HG03025 (cell line): ENCODE data around the gene ING4.

Experiments
- ATAC-seq: cut with Tn5 transposase; IDR thresholded peaks from one replicate; pipeline ENCODE4 v1.9.1; 2021; ENCODE audit warnings: mild to moderate bottlenecking, moderate library complexity; ENCODE audit not compliant: unreplicated experiment, low FRiP score

The ING4 gene

DNA sequence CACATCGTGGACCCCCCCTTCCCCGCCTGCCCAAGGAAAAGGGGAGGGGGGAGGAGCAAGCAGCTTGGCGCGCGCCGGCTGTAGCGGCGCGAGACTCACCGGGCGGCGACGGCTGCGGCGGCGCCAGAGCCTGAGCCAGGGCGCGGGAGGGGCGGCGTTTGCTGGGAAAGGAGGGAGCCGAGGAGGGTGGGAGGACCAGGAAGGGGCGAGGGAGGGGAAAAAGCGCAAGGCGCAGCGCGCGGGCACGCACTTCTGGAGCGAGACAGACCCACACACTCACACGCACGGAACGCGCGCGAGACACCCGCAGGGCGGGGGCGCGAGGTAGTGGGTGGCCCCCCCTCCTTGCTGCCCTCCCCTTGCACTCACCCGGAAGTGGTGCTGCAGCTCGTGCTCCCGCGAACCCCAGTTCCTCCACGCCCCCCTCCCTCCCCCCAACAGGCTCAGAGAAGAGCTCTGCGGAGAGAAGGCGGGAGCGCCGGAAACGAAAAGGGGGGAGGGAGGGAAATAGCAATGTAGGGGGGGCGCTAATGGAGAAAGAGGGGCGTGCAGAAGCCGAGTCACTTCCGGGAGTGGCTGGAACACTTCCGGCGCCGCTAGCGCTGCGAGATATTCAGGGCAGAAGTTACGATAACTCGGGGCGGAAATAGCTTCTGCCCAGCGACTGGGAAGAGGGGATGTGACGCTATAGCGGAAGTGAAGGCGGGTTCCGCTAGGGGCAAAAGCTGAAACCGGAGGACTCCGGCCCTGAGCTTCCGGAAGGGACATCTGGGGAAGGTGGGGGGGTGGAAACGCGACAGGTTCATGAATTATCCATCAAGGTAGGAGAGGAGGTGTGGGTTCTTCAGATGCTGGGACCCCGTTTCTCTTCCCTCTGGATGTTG lies 26.3 kb upstream of the ING4 start, which contains the start of gene ZNF384:
TSS of gene ZNF384 (minus strand) at position 377 of the 884 bp plus-strand sequence. CDS start 9,855 bp downstream, outside the sequence.
- peak; percentile 88 for ATAC-seq

DNA sequence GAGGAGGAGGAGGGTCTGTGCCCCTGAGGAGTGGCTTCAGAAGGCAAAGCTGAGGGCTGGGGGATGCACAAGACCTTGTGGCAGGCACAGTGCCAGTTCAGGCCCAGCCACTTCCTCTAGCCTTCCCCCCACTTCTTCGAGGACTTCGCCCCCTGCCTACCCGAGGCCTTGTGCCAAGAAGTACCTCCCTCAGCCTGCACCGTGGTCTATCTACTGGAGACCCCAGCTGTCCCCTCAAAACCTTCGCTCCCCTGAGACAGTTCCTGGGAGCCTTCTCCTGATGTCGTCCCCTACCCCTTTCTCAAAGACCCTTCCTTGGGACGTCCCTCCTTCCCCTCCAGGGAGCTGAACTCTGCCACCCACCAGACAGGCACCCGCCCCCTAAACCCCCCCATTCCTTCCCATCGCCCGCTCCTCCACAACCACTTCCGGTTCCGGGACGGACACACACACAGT lies 25.7 kb upstream of the ING4 start:
- peak; percentile 1 for ATAC-seq

DNA sequence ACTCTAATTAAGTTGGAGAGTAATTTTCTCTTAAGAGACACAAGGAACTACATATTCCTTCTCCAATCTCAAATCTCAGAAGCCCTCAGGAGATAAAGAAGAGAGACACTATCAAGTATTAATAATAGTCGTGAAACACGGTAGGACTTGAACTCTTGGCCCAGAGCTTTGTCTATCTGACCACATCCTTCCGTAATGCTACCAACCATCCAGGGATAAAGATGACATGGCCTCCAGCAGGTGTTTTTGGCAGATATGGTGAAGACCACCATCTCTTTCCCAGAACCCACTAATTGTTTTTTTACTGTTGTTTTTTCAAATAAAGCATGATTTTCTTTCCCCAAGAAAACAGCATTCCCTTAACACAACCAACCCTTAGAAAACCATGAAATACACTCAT lies 22.9 kb upstream of the ING4 start:
- ATAC-seq: no peak

DNA sequence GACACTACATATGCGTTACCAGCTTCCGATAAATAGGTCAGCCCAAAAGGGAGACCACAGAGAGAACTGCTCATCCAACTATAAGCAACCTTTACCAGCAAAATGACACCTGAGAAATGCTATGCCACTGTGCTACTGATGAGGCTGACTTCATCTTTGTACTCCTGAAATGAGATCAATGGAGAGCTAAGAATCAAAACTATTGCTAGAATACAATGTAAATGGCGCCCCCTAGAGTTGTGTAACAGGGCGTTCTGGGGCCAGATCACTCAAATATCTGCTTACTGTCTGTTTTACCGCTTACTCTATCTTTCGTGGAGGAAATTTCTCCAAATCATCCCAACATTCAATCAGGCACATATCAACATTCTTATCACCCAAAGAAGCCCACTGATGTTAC lies 21.7 kb upstream of the ING4 start:
- no peak for ATAC-seq

DNA sequence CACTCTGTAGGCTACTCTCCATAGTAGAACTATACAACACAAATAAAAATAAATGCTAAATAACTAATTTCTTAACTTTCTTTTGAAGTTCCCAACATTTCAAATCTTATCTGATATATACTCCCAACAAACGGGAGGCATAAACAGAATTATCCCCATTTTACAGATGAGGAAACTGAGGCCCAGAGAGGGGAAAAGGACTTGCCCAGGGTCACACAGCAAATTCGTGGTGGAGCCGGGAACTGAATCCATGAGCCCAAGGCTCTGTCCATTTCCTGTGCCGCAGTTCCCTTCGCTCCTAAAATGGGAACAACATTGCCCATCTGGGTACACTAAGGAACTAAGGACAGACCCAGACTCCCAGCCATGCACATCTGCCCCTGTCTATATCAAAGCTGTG lies 14.0 kb upstream of the ING4 start:
- ATAC-seq: no peak

DNA sequence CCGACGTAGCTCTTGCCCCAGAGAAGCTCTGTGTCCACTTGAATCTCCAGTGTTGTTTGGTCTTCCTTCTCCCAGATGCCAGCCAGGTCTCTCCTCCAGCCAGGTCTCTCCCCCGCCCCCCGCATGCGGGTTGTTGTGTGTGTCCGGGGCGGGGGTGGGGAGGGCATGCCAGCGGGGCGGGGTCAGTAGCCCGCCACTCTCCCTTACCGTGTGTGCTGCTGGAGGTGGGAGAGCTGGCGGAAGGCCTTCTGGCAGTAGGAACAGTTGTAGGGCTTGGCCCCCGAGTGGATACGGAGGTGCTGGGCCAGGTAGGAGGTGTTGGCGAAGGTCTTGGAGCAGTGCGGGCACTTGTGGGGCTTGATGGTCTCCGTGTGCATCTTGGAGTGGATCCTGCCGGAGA lies 9.2 kb upstream of the ING4 start:
- ATAC-seq: no peak

DNA sequence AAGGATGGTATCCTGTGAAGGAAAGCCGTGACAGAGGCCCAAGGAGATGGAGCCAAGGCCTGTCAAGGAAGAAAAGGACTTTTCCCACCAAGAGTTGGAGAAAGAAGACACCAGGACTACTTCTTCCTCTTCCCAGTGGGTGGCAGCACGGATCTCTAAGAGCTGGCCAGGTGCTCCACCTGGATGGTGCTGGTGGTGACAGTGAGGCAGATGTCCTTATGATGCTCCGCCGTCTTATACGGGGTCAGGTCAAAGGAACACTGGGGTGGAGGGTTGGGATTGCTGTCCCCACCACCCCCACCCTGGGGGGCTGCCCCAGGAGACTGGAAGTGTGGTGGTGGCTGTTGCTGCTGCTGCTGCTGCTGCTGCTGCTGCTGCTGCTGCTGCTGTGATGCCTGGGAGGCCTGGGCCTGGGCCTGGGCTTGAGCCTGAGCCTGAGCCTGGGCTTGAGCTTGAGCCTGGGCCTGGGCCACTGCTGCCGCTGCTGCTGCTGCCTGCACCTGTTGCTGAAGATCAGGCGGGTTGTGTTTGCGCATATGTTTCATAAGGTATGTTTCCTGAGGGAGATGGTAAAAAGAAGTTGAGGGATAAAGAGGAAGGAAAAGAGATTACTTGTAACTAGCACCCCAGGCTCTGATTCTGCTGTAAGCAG lies 4.8 kb upstream of the ING4 start:
- ATAC-seq: no peak

DNA sequence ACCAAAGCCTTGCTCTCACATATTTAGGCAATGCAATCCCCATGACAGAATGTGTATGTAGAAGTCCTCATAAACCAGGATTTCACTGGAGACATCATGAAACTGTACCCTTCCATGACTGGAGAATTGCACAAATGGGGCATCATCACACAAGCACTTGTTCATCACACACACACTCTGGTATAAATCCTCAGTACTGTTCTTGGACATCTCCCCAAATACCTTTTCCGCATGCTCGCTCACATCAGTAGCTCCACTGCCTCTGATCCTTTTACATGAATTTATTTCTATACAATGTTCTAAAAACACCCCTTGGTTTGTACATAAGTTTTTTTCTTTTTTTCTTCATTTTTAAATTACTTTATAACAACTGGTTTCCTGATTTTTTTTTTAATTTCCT lies 3.3 kb upstream of the ING4 start:
- no peak for ATAC-seq

DNA sequence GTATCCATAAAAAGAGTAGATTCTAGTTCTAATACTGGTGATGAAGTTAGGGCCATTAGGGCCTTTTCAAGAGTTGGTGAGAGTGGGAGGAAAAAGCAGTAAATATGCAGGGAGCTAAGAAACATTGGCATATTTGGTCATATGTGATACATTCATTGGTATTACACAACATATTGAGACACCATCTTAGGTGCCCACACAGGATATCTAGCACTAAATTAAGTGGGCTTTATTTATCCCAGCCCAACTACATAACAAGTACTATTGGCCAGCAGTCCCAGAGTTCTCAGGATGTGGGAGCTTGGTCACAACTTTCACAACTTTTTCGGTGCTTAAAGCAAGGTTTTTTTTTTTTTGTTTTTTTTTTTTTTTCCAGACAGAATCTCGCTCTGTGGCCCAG lies 2.0 kb upstream of the ING4 start:
- ATAC-seq: no peak

DNA sequence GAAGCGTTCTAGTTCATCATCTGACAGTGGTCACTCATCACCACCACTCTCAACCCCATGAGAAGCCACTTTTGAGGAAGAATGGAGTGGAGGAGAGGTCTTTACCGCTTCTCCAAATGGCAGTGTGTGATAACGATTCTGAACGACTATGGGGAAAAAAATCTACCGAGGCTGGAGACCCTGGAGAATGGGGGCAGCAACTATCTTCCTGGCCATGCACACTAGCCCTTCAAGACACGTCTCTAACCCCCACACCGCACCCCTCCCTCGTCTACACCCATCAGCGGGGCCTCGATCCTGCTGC lies 365 bp downstream of the ING4 start:
- no peak for ATAC-seq

DNA sequence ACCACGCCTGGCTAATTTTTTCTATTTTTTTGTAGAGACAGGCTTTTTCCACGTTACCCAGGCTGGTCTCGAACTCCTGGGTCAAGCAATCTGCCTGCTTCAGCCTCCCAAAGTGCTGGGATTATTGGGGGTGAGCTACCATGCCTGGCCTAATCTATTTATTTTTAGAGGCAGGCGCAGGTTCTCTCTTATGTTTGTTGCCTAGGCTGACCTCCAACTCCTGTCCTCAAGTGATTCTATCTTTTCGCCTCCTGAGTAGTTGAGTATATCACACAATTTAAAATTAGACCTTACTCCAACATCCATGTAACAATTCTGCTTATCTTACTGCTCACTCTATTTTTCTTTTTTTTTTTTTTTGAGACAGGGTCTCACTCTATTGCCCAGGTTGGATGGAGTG lies 8.9 kb downstream of the ING4 start:
- ATAC-seq: no peak

DNA sequence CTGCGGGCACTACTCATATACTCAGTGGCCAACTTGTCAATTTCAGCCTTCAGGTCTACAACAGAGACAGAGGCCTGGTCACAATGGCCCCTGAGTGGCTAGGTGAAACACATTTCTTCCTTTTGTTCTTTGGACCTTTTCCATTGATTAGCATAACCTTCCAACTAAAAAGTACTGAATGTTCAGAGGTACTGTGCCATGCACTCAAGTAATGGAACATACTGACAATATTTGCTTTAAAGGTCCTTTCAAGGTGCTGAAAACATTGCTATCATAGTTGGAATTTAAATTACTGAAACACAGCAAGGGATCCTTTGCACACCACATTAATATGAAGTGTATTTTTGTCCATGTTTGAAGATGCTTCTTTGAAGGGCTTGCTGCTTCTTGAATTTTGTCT lies 9.6 kb downstream of the ING4 start:
- ATAC-seq: no peak

DNA sequence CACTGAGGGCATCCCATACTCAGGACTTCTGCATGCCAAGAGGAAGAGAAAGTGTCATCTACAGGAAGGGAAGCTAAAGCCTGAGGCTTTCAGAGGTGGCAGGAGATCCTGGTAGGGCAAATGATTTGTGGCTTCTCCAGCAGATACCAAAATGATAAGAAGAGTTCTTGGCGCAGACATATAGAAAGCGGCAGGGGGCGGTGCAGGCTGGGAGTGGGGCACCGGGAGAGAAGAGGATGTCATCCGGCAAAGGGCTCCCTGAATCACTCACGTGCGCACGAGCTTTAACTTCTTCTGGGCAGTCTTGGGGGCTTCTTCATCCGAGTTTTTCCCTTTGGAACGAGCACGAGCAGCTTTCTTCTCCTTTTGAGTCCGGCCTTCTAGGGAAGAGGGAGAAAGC lies 10.5 kb downstream of the ING4 start:
- no peak for ATAC-seq

DNA sequence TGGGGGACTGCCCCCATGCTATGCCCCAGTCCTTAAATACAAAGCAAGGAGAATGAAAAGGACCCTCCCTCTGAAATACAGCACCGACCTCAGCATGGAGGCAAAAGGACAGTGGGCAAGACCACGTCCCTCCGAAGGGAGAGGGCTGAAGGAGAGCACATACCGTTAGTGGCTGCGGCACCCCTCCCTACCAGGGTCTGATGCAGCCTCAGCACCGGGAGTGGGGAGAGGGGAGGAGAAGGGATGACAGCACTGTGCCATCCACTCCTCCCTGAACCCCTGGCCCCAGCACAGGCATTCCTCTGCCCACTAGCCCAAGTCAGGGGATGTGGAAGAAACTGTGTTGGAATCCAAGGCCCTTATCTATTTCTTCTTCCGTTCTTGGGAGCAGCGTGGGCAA lies 12.1 kb downstream of the ING4 start:
- no peak for ATAC-seq

DNA sequence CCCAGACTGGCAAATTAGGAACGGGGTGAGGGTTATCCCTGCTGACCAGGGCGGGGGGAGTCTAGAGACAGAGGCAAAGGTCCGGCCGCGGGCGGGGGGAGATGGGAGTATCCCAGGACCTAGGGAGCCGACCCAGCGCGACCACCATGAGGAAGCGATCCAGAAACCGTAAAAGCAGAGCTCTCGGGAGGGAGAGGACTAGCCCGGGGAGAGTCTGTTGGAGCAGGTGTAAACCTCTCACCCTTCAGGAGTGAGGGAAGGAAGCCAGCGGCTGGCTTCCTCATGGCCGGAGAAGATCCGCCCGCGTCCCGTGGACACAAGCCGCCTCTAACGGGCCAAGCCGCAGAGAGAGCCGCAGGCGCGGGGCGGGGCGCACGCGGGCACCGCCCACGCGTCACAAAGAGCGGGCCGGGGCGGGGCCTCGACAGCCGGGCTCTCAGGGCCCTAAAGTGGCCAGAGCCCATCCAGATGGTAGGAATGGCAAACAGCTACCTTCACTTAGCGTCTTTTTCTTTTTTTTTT lies 15.8 kb downstream of the ING4 start, which contains the start of gene ACRBP:
TSS of gene ACRBP (minus strand) at position 350 of the 522 bp plus-strand sequence. CDS start at position 284, 66 bp downstream.
- ATAC-seq: no peak

DNA sequence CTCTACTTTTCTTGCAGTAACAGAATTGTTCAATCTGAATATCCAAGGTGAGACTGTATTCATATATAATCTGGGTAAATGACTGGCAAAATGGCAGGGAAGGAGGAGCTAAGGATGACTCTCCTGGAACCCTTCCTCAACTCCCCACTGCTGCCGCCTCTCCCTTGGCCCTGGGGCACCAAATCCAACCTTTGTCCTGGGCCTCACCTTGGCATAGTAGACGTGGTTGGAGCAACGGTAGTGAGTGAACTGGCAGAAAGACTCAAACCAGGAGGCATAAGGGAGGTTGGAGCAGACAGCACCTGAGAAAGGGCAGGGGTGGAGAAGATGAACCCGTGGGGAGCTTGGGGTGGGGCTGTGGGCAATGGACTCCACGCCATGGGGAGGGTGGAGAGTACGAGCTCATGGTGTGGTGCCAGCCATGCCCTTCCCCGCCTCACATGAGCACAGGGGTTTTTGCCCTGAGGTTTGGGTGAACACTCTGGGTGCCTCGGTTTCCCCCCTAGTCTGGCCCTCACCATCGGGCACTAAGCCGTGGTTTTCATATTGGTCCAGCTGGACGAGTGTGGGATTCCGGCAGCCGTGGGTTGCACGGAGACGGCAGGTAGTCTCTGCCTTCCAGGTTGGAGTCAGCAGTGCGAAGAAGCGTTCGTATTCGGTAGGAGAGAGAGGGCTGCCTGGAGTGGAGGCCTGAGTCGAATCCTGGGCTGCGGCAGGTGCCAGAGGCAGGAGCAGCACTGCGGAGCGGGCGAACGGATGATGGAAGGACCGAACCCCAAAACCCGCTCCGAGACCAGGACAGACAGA lies 16.4 kb downstream of the ING4 start:
- no peak for ATAC-seq

DNA sequence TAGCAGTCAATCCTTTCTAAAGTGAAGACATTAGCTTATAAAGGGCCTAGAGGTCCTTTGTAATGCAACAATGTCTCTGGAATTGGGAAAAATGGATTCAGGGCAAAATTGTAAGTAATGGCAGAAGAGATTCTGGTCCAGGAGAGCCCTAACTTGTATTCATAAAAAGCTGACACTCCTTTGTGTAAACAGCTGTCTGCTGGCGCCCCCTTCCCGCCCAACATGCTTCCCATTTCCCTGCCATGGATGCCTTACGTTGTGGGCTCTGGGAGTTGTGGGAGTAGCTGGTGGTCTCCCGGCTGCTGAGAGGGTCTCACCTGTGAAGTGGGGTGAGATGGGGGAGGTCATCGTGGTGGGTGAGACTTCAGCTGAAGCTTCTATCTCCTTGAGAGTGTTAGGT lies 18.0 kb downstream of the ING4 start:
- no peak for ATAC-seq

DNA sequence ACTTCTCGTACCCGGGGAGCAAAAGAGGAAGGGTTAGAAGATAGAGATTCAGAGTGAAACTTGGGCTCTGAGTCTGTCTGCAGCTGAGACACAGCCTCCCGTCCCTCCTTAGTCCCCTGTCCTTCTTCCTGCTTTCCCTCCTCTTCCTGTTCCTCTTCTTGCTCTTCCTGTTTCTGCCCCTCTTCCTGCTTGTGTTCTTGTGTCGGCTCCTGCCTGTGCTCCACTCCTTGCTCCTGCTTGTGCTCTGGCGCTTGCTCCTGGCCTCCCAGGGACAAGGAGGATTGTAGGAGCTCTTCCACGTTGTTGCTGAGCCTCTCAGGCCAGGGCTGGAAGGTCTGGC lies 18.7 kb downstream of the ING4 start:
- ATAC-seq: no peak

DNA sequence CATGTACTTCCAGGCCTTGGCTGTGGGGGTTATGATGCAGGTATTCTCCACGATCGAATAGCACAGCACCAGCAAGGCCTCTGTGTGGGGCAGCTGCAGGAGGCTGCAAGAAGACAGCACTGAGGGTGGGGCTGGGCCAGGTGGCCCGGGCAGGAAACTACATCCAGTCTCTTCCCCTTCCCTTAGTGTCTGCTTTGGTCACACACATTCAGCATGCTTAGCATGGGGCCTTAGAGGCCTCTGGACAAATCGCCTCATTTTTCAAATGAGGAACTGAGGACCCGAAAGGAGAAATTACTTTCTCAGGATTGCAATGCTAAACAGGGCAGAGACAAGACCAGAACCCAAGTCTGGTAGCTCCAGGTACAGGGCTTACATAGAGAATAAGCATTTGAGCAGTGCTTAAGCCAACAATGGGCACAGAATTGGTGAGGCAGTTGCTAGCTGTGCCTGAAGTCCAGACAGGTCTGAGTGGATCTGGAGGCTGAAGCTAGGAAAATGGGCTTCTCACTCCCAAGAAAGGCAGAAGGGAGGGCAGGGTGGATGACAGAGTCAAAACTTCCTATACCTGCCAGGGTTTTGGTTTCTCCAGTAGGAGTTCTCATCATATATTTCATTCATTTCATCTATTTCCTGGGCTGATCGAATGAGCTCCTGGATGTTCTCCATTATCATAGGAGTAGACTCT lies 19.2 kb downstream of the ING4 start:
- no peak for ATAC-seq

DNA sequence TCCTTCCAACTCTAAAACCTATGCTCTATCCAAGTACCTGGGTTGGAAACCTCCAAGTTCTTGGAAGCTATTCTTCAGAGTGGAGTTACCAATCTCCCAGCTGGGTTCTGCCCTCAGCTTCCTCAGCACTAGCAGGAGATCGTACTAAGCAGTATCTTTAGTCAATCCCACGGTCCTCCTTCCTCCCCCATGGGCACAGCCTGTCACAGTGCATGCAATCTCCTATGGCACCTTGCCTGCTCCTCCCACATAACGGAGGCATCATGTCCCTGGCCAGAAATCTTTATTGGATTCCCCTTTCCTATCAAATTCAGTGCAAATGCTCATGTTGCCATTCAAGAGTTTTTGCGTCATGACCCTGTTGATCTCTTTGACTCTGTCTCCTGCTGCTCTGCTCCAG lies 21.8 kb downstream of the ING4 start:
- ATAC-seq: no peak
